ENCODE results near the gene TMEM179.
"Not testable (repeated sequence)": the region's sequence is repeated elsewhere in the genome, so short reads cannot be mapped to it uniquely, and the experiment has no call there.

The TMEM179 gene

GRCh38 chr14:104585966-104586697, 18.4 kb downstream of the TMEM179 start:
- DNase-seq: no peak

- no peak for DNase-seq
Measured at GRCh38 chr14:104584557-104584956, 20.0 kb downstream of the TMEM179 start.

GRCh38 chr14:104583424-104584306, 20.9 kb downstream of the TMEM179 start:
- no peak for DNase-seq

GRCh38 chr14:104582662-104583061, 21.9 kb downstream of the TMEM179 start:
- no peak for DNase-seq

GRCh38 chr14:104582005-104582404, 22.6 kb downstream of the TMEM179 start:
- no peak for DNase-seq

- no peak for DNase-seq
Measured at GRCh38 chr14:104581521-104581920, 23.1 kb downstream of the TMEM179 start.

GRCh38 chr14:104580961-104581360, 23.6 kb downstream of the TMEM179 start:
- DNase-seq: no peak

- not testable (repeated sequence) for DNase-seq
Measured at GRCh38 chr14:104579939-104580338, 24.6 kb downstream of the TMEM179 start.

- no peak for DNase-seq
Measured at GRCh38 chr14:104579507-104579906, 25.1 kb downstream of the TMEM179 start, which contains the start of gene C14orf180. Gene C14orf180, plus strand, starts transcription at chr14:104579764. Its CDS starts 6,667 bp downstream, at chr14:104586431.

- no peak for DNase-seq
Measured at GRCh38 chr14:104578321-104578720, 26.3 kb downstream of the TMEM179 start.

GRCh38 chr14:104577847-104578301, 26.7 kb downstream of the TMEM179 start:
- no peak for DNase-seq

- DNase-seq: no peak
Measured at GRCh38 chr14:104577426-104577825, 27.1 kb downstream of the TMEM179 start.

- no peak for DNase-seq
Measured at GRCh38 chr14:104576970-104577332, 27.6 kb downstream of the TMEM179 start.

- DNase-seq: no peak
Measured at GRCh38 chr14:104576232-104576969, 28.2 kb downstream of the TMEM179 start.

GRCh38 chr14:104574978-104575583, 29.5 kb downstream of the TMEM179 start:
- no peak for DNase-seq

GRCh38 chr14:104574536-104574935, 30.0 kb downstream of the TMEM179 start:
- DNase-seq: no peak

GRCh38 chr14:104573930-104574329, 30.6 kb downstream of the TMEM179 start:
- DNase-seq: no peak

GRCh38 chr14:104572668-104573067, 31.9 kb downstream of the TMEM179 start:
- no peak for DNase-seq

GRCh38 chr14:104572024-104572626, 32.4 kb downstream of the TMEM179 start:
- no peak for DNase-seq

- DNase-seq: no peak
Measured at GRCh38 chr14:104571246-104571645, 33.3 kb downstream of the TMEM179 start.

GRCh38 chr14:104569435-104569834, 35.1 kb downstream of the TMEM179 start:
- no peak for DNase-seq

GRCh38 chr14:104568620-104569019, 36.0 kb downstream of the TMEM179 start:
- no peak for DNase-seq

GRCh38 chr14:104567957-104568225, 36.7 kb downstream of the TMEM179 start:
- no peak for DNase-seq

All from midbrain (tissue), 1 donor.